DLD1 (cell line): ENCODE measurements around the gene MAPRE3.

Experiments used
- in situ Hi-C: cut with HindIII; loops from 2 replicates; pipeline ENCODE4 v1.10.0; 2017; ENCODE audit warnings: low sequenced_read_pairs

The MAPRE3 gene

DNA sequence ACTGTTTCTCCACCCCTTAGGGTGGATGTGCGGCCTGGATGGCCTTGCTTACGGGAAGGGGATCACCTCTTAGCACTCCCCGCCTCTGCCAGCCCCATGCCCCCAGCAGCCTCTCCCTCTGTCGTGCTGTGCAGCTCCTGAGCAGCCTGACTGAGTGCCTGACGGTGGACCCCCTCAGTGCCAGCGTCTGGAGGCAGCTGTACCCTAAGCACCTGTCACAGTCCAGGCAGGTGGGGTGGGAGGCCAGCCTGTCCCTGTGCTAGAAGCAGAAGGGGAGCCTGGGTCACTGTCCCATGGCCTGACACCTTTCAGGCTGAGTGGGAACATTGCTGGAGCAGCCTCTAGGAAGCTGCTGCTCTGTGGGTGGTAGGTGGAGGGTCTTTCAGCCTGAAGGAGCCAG, 67.6 kb downstream of the MAPRE3 start:
- in situ Hi-C loops, result no loop called here

DNA sequence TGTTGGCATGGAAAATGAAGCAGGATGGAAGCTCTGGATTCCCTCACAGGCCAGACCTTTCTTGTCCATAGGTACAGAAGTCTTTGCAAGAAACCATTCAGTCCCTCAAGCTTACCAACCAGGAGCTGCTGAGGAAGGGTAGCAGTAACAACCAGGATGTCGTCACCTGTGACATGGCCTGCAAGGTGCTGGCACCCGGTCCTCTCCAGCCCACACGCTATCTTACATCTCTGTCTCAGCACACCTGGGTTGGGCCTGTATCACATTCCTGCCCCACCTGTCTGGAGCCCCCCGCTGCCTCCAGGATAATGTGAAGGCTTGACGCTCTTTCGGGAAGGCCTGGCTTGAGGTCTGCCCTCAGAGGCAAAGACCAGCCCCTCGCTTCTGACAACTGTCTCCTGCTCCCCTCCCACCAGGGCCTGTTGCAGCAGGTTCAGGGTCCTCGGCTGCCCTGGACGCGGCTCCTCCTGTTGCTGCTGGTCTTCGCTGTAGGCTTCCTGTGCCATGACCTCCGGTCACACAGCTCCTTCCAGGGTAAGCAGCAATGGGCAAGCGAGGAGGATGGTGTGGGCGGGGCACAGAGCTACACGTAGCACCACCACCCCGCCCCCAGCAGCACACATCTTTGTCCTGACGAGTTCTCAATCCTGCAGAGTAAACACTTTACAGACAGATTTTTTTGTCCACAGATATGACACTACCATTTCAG, 68.3 kb downstream of the MAPRE3 start:
- in situ Hi-C loops, result no loop called here

DNA sequence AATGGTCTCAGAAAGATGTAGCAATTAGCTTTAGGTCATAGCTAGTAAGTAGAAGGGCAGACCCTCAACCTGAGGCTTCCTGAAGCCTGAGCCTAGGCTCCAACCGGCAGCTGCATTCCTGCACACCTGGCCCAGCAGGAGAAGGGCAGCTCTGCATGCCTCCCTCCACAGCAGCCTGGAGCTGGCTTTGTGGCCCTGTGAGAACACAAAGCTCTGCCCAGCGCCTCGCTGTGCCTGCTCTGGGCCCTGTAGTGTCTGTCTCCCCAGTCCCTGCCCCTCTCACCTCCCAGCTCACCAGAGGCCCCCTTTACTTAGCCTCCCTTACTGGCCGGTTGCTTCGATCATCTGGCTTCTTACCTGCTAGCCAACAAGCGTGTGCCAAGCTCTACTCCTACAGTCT, 69.0 kb downstream of the MAPRE3 start:
- in situ Hi-C loops, result no loop called here

DNA sequence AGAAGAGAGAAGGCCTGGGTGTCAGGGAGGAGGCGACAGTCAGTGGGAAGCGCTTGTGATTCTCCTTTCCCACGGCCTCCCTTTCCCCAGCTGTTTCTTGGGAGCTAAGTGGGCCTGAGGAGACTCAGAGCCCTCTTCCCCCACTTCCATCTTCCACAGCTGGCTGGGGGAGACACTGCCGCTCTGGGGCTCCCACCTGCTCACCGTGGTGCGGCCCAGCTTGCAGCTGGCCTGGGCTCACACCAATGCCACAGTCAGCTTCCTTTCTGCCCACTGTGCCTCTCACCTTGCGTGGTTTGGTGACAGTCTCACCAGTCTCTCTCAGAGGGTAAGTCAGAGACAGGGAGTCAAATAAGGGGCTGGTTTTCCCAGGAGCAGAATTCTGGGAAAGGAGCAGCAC, 69.4 kb downstream of the MAPRE3 start:
- in situ Hi-C loops, result no loop called here

DNA sequence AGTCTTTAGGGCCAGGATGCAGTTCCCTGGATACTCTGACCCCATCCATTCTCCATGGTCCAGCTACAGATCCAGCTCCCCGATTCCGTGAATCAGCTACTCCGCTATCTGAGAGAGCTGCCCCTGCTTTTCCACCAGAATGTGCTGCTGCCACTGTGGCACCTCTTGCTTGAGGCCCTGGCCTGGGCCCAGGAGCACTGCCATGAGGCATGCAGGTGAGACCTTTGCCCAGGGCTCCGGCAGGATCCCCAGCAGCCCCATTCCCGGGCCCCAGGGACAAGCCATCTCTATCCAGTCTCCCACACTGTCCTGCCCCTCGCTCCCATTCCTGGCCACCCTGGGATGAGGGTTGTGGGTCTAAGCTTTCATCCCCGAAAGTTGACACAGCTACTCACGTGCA, 69.8 kb downstream of the MAPRE3 start:
- in situ Hi-C loops, result no loop called here

DNA sequence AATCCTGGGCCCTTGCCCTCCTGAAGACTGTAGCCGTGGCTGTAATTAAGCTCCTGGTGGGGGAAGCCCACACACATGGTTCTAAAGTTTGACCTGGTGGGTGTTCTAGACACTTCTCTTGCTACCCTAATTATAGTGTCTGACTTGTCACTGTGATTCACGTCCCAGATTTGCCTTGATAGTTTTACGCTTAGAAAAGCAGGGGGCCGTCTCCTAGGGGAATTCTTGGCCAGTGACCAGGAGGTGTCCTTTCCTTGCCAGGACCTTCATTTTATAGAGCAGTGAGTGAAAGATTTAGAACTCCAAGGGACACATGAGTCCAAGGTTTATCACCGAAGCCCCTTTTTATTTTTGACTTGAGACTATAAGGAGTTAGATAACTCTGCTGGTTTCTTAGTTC, 71.3 kb downstream of the MAPRE3 start:
- in situ Hi-C loops, result no loop called here

DNA sequence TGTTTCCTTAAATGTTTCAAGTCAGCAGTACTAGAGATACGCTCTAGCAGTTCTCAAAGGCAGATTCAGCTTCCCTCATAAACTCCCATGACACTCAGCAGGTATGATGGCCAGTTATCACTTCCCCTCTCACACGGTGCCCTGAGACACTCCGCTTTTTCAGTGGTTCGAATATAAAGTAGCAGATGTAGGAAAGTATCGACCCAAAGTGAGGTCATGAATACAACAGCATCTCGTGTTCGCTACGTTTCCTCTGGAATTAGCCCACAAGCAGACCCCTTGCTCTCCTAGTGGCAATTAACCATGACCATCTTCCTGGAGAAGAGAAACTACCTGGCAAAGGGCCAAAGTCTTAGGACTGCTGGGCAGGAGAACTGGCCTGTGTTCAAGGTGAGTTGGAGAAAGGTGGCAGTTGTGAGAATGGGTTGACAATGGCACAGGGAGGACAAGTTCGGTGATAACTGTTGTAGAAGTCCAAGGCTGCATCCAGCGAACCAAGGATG, 71.8 kb downstream of the MAPRE3 start:
- in situ Hi-C loops, result no loop called here

DNA sequence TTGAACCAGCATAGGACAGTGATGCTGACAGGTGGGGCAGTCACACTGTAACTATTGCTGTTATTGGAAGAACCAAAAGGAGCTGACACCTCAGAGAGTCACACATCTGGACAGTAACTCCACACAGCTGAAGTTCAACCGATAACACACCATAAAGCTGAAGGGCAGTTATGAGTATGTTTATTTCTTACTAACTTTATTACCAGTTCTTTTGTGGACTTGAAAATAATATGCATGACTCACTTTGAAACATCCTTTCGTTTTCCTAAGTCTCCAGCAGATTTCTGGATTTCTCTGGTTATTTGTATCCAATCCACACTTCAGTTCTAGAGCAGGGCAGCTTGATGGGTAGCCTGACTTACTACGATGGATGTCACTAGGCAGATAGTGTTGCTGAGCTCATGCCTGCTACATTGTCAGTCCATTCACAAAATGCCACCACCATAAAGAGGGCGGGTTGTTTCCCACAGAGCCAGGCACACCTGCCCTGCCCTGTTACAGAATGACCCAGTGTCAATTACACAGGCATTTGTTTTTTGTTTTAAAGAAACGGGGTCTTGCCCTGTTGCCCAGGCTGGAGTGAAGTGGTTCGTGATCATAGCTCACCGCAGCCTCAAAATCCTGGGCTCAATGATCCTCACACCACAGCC, 72.7 kb downstream of the MAPRE3 start:
- in situ Hi-C loops, result no loop called here

DNA sequence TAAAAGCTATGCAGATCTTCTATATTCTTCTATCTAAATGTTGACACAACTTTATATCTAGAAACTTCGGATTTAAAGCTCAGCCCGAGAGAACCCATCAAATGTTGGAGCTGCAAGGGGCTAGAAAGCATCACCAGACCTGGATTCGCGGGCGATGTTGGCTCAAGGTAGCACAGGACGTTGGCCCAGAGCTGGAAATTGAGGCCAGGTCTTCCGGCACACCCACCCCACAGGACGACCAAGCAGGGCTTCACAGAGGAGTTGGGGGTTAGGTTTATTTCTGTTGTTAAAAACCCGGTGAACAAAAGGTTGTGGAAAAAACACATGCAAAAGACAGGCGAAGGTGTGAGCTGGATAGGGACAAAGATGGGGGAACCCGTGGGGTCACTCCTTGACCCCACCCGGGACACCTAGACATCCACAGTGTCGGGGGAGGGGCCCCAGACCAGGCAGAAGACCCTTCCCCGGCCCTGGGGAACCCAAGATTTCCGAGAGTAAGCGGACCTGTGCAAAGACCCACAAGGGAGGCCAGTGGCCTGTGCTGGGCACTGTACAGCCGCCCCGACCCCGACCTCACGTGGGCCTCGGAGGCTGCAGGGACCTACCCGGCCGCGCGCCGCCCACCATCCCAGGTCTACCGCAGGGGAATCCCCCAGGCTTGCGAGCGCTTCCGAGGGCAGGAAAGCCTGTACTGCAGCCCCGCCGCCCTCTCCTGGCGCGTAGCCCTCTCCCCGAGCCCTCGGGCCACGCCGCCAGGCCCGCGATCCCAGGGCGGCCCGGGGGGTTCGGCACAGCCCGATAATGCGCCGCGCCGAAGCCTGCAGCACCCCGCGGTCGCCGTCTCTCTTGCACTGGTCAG, 79.2 kb downstream of the MAPRE3 start:
- in situ Hi-C loops, result no loop called here

DNA sequence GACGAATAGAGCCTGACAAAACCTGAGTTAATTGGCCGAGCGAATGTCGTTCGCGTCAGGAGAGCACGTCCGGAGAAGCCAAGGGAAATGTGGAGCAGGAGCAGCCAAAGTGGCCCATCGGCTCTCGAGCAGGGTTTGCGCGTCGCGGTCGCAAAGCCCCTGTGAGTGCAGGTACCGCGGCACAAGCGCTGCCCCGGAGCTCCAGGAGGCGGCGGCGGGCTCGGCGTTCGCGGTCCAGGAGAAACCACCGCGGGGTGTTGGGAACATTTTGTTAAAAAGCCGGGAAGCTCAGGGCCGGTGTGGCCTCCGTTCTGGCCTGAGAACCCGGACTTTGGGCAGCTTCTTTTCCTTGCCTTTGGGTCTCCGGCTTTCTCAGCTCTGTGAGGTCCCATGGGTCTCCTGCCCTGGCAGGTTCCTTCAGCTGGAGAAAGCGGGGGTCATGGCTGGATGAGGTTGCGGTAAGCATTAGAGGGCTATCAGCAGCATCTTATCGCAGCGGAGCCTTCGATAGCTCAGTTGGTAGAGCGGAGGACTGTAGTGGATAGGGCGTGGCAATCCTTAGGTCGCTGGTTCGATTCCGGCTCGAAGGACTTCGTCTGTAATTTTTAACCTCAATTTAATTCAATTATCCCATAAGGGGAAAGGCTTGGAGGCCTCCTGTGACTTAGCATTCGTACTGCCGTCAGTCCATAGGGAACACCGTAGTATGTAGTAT, 80.0 kb downstream of the MAPRE3 start:
- in situ Hi-C loops, result no loop called here

DNA sequence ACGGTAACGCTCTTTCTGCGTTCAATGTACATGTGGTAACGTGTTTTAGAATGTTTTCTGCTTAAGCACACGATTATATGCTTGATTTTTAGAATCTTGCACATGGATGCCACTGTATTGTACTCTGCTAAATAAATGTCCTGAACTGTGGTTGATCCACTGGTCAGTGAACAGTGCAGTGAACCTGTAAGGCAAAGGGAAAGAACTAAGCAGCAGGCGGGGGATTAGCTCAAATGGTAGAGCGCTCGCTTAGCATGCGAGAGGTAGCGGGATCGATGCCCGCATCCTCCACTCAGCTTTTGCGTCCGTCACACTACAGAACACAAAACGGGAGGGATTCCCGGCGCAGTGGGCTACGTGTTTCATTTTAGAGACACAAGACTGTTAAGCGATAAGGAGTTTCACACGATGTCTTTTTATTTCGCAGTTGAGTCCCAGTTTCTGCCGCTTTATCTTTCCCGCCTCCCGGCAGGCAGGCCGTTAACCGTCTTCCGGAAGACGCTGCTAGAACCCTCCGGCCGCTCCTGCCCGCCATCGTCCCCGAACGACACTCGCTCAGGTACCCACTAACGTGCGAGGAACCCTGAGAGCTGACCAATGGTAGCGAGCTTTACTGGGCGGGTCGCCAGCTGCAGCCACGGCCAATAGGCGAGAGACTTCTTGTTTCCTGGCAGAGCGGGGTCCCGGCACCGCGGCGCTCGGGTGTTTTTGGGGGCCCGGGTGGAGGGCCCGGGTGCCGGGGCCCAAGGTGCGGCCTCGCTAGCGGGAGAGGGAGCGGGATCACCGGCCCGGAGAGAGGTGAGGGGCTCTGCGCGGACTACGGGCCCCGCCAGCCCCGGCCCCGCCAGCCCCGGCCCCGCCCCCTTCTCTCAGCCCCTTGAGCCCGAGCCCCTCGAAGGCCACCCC, 80.8 kb downstream of the MAPRE3 start, which contains the start of gene AGBL5:
Gene AGBL5, plus strand, starts transcription at position 673 of the 906 bp plus-strand sequence. CDS start 1,291 bp downstream, outside the sequence.
- in situ Hi-C loops, result no loop called here

DNA sequence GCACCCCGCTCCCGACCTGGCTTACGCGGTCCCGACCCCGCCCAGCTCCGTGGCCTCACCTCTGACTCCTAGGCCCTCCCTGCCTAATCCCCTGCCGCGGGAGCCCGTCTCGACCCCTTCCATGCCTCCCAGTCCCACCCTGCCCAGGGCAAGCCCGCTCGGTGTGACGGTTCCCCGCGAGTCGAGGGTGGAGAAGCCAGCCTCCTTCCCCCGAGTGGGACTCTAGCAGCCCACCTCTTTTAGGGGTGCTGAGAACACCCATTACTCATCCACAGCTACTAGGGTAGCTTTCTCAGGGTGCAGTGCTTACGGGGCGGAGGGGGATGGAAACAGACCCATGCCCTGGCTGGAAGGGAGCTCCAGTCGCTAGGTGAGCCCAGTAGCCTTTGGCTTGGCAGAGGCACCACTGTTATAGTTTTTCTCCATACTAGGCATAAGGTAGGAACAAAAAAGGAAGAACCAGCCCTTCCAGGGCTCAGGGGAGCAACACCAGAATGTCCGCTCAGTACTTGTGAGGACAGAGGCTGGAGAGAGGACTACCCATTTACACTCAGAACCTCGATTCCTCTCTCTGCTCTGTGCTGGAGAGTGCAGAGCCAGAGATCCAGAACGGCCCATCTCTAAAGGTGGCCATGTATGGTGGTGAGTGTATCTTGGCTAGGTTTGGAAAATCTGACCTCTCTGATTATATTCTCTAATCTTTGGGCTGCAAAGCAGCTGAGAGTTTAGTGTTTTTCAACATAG, 81.6 kb downstream of the MAPRE3 start:
- in situ Hi-C loops, result no loop called here

DNA sequence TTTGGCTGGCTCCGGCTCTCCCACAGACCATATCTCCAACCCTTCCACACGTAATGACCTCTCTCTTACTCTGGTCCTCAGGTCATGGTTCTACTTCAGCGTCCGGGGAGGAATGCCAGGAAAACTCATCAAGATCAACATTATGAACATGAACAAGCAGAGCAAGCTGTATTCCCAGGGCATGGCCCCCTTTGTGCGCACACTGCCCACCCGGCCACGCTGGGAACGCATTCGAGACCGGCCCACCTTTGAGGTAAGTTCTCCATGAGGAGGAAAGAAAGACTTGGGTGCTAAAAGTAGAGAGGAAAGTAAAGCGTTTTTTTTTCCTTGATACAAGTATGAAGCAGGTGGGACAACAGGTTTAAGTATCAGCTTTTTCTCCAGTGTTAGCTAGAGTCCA, 82.9 kb downstream of the MAPRE3 start:
- in situ Hi-C loops, result no loop called here

DNA sequence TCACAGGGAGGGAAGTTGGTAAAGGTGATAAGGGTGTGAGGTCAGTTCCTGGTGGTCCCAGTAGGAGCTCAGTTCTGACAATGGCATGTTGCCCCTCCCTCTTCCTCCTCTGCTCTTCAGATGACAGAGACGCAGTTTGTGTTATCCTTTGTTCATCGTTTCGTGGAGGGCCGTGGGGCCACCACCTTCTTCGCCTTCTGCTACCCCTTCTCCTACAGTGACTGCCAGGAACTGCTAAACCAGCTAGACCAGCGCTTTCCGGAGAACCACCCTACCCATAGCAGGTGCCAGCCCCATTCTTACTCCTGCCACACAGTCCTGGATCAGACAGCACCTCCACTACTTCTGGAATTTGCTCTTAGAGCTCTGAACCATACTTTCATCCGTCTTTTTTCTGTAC, 83.3 kb downstream of the MAPRE3 start:
- in situ Hi-C loops, result no loop called here

DNA sequence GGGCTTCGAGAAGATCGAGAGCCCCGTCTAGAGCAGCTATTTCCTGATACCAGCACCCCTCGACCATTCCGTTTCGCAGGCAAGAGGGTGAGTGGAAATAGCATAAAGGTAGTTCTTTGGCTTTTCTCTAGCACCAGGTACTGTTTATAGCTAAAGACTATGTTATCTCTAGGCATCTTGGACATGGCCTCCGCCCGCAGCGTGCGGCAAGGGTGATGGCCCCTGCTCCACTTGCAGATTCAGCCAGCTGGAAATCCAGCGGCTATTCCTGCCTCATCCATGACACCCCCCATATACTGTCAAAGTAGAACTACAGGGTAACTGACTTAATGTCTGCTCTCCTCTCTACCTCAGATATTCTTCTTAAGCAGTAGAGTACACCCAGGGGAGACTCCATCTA, 84.3 kb downstream of the MAPRE3 start:
- in situ Hi-C loops, result no loop called here

DNA sequence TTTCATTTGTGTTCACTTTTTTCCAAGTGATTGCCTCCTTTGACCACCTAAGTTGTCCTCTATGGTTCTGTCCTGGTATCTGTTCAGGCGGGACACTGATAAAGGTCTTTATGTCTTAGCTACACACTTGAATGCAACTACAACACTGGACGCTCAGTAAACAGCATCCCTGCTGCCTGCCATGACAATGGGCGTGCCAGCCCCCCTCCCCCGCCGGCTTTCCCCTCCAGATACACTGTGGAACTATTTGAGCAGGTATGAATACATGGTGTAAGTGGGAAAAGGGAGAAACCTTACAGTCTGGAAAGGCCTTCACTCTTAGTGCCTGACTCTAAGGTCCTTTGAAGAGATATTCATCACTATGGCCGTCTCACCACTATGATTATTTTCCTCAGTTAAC, 86.7 kb downstream of the MAPRE3 start:
- in situ Hi-C loops, result no loop called here

DNA sequence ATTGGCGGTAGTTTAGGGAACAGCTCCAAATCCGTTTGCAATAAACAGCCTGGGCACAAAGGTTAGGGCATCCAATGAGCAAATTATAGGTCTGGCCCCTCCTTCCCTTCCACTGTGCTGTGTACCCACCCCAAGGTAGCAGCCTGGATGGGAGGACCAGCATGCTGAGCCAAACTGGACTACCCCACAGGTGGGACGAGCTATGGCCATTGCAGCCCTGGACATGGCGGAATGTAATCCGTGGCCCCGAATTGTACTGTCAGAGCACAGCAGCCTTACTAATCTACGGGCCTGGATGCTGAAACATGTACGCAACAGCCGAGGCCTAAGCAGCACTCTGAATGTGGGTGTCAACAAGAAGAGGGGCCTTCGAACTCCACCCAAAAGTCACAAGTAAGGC, 87.8 kb downstream of the MAPRE3 start:
- in situ Hi-C loops, result no loop called here

DNA sequence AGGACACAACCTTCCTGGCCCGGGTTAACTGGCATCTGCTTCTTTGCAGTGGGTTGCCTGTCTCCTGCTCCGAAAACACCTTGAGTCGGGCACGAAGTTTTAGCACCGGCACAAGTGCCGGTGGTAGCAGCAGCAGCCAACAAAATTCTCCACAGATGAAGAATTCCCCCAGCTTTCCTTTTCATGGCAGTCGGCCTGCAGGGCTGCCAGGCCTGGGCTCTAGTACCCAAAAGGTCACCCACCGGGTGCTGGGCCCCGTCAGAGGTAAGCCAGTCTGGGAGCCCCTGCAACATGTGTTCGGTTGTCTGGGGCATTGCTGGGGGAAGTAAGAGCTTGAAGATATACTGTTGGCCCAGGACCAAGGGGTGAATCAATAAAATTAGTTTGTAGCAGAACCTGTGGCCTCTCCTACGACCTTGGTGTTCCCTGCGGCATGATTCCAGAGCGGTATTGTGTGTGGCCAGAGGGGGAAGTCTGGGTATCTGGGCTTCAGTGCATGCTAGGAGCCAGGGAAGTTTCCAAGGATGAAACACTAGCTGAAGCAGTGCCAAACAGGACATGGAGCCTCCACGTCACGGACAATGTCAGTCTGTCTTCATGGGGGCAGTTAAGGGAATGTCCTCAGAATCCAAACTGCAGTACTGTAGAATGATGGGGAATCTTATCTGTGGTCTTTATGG, 88.8 kb downstream of the MAPRE3 start:
- in situ Hi-C loops, result no loop called here

DNA sequence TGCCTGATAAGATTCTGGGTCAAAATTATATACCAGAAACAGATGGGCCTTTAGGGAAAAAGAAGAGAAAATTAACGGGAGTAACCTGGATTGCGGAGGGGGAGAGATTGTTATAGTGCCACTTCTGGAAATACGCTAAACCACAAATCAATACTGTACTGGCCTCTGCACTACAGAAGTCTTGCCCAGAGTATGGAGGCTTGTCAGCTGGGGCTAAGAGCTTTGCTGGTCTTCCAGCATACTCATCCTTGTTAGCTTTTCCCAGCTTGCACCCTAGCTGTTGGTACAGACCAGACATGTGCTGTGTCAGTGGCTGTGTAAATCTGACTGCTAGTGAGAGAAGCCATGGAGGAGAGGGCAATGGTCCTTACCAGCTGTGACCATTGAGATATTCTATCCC, 89.9 kb downstream of the MAPRE3 start:
- in situ Hi-C loops, result no loop called here
